Dermis blood vessel endothelial cell (primary cell): ENCODE data around the gene PLAC1. TPM values are rescaled to one million over a fixed set of nuclear protein-coding genes. Genes with fewer than 3 reads are reported as not detected.

Source experiments
- DNase-seq: peaks from one replicate; pipeline ENCODE4 v3.0.0; 2010
- total RNA-seq: library from RNA; depleted of rRNA; stranded (reverse); fragments of >200 nt; gene quantifications from 2 replicates; pipeline ENCODE4 v1.2.3, GENCODE V29; 2014

Gene PLAC1
- total RNA-seq, 1 donor from 2014 or later, result not detected

GRCh38 chrX:134580907-134581306, 77.4 kb downstream of the PLAC1 start:
- no peak for DNase-seq

GRCh38 chrX:134573683-134574035, 84.6 kb downstream of the PLAC1 start:
- no peak for DNase-seq

- DNase-seq, result no peak
Measured at GRCh38 chrX:134572816-134573682, 85.2 kb downstream of the PLAC1 start.

GRCh38 chrX:134571796-134572195, 86.5 kb downstream of the PLAC1 start:
- DNase-seq, result peak; percentile 45

GRCh38 chrX:134570899-134571298, 87.4 kb downstream of the PLAC1 start:
- no peak for DNase-seq

GRCh38 chrX:134570509-134570846, 87.8 kb downstream of the PLAC1 start:
- no peak for DNase-seq

DNA sequence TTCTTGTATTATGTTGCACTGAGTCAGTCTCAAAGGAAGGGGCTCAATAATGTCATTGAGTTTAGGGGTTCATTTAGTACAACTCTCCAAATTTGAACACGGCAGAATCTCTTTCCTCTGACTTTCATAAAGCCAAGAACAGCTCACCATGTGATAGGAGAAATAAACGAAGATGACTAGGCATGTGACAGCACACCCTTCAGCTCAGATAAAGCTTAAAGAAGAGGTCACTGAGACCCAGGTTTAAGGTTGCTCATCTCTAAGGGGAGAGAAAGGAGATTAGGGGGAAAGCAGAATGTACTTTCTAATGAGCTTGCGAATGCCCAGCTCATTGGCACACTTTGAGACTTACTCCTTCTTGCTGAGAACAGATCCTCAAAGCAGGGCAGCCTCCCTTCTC, 89.0 kb downstream of the PLAC1 start:
- DNase-seq, result no peak

DNA sequence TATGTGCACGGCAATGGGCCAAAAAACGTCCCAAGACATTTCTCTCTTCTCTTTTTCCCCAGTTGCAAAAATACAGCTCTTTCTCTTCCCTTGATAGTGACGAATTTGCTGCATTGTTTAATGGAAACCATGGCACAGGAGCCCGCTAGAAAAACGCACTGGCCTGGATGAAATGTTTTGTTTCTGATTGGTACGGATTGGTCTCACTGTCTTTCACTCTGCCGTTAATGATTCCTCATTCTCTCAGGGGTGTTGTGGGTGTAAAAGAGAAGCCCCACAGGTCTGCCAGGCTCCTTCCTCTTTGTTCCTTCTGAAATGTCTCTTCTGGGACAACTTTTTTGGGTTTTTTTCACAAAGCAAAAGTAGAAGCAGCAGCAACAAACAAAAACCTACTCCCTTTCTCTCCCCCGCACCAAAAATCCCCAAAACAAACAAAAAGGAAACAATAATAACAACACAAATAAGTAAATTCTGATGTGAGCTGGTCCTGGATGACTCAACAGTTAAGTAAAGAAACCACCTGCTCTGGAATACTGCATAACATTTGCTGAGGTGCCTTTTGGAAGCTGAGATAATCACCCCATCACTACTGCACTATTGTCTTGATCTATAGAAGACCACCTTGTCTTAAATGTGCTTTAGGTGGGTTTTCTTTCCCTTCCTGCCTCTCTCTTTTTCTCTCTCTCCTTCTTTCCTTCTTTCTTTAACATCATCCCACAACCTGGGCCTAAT, 89.8 kb downstream of the PLAC1 start:
- no peak for DNase-seq

GRCh38 chrX:134566506-134566905, 91.8 kb downstream of the PLAC1 start:
- DNase-seq, result peak; percentile 30

DNA sequence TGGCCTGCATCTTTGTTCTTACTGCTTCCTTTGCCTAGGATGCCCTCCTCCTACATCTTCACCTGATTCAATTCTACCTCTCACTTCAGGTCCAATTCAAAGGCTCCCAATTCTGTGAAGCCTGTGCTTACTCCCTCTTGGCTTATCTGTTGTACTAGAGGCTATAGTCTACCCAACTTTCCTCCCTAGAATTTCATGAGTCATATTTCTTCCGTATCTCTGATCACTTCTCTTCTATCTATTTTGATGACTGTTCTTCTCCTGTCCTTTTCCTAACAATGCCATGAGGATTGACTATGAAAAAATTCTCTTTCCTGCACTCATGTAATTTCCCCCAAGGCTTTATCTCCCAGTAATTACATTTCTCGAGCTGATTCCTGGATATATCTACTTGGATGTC, 96.3 kb downstream of the PLAC1 start:
- no peak for DNase-seq

GRCh38 chrX:134558133-134558532, 100.1 kb downstream of the PLAC1 start:
- no peak for DNase-seq

DNA sequence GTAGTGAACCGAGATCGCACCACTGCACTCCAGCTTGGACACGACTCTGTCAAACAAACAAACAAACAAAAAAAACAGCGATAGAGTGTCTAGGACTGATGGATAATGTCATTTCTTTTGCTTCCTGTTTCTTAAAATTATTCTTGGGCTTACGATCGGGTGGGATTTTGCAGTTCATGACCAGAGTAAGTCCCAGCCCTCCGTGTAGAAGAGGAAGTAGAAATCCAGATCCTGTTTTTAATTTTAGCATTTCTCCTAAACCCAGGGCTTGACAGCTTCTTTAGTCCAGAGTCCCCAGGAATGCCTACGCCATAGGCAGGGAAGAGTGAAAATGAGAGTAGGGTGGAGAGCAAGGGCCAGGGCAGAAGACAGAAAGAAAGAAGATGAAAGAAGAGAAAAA, 104.0 kb downstream of the PLAC1 start:
- no peak for DNase-seq

DNA sequence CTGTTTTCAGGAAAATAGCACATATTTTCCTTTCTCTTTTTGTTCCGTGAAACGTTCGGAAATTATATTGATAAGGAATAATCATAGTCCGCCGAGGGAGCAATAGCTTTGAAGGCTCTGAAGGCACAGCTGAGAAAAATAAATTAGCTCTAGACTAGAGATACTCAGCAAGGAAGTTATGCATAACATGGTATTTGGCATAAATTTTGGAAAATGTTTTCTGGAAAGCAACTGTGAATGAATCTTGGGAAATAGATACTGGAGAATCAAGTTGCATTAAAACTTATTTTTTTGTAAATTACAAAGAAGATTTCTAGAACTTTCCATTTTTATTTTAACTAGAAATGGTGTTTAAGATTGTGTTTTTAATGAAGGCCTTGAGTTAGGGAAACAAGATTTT, 105.9 kb downstream of the PLAC1 start:
- DNase-seq, result no peak

DNA sequence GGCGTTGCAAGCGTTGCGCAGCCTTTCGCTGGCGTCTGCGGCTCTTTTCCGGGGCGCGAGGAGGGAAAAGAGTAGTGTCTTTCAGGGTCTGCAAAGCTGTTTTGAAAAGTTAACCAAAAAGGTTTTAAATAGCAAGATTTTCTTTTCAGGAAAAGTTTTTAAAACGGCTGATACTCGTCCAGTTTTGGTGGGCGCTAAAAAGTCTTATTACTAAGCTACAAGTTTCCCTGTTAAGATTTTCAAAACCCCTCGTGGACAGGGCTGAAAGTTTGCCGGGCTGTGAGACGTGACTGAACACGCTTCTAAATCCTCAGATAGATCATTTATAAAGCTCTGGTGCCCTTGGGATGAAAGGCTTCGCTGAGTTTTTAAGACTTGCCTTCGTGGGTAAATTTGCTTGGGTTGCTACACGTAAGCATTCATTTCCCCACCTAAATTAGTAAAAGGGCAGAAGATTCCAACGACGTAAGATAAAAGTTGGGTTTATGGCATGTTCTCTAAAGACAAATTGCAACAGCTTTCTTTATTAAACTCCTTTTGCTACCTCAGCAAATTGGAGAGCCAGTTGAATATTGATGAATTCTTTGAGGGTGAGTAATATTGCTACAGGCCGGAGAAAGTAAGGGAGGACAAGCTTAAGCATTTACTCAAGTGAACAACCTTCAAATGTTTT, 106.8 kb downstream of the PLAC1 start:
- DNase-seq, result no peak

- DNase-seq, result peak; percentile 48
Measured at GRCh38 chrX:134548257-134549201, 109.7 kb downstream of the PLAC1 start.

DNA sequence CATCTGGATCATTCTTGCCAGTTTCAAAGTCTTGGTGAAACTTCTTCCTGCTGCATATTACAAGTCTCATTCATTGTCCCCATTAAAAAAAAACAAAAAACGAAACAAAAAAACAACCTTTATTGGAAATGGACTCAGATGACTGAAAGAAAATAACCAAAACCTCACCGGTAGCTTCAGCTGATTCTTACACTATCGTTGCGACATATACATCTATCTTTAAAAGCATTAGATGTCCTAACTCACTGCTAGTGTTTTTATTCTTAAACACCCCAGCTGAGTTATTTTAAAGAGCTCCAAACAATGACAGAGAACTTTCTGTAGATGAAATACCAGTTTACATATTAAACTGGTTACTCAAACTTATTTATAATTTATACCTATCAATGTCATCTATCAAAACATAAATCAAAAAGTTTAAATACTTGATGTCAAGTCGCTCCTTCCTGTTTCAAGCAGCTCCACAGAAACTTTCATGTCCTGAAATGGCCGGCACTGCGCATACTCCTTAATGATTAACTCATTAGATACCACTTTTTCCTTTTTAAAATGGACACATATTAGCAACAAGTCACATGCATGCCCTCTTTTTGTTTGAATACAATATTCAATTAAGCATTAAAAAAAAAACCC, 111.1 kb downstream of the PLAC1 start:
- DNase-seq, result peak; percentile 47

DNA sequence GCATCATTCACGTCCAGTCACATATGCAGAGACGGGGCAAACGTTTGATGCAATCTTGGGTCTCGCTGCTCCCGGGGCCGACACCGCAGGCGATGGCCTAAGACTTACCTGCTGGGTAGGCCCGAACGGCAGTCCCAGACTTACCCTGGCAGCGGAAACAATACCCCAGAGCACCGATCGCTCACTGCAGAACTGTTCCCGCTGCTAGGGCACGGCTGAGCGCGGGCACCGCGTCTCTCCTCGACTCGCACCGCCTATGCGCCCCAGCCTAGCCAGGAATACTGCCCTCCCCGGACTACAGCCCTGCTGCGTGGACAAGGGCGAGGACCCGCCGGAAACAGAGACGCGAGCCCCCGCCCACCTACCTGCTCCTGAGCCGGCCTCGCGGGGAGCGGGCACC, 112.1 kb downstream of the PLAC1 start:
- DNase-seq, result no peak

- no peak for DNase-seq
Measured at GRCh38 chrX:134545510-134545909, 112.8 kb downstream of the PLAC1 start.

DNA sequence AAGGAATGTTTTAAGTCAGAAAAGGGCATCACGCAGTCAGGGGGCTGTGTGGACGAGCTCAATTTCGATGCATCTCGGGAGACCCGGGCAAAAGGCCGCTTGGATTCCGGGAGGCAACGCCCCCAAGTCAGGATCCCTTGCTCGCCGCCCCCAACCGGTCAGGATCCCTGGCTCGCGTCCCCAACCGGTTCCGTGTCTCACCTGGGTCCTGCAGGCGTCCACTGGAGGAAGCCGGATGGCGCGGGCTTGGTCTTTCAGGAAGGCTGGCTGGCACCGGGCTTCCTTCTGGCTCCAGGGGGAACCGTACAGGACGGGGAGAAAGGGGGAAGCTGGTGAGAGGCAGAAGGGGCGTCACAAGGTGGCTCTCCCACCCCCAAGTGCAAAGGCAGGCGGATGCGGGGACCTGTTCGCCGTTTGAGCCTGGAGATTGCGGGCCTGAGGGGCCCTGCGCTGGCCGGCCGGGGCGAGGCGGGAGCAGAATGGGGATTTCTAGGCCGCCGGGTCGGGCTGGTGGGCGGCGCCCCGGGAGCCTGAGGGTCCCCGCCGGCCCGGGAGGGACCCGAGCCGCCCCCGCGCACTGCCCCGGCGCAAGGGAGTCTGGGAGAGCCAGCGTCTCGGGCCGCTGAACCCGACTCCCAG, 113.6 kb downstream of the PLAC1 start:
- no peak for DNase-seq

DNA sequence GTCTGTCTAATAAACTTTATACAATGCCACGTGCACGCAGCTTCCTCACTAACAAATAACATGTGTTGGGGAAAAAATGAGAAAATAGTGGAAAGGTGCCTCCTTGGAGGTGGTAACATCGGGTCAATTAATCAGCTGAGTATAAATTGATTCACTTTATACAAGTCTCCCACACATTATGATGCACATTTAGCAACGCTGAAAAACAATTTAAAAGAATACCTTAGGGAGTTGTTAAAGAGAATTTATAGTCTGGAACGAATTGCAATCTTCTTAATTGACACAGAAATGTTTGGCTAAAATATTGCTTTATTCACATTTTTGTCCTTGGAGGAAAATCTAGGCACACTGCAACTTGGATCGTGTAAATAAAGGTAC, 114.1 kb downstream of the PLAC1 start:
- no peak for DNase-seq

- DNase-seq, result peak; percentile 50
Measured at GRCh38 chrX:134543288-134543687, 115.0 kb downstream of the PLAC1 start.

DNA sequence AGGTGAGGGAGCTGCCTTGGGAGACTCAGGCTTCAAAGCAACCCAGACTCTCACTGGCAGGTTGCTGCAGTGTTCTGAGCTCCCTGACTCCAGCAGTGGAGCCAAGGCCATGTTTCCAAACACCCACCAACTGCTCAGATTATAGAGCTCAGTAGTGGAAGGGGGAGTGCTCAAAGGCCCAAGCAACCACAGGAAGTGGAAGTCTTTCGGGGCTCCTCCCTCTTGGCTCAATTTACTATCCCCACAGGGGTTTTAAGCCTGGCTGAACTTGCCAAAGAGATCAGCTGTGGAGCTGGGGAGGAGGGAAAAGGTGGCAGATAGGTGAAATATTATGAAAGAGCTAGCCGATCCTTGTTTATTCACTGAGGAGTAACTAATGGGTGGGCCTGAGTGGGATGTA, 115.8 kb downstream of the PLAC1 start:
- DNase-seq, result no peak
